Immature natural killer cell (primary cell): ENCODE data around the gene HS6ST3. TPM values are rescaled to one million over a fixed set of nuclear protein-coding genes. Genes with fewer than 3 reads are reported as not detected.

Source experiments
- DNase-seq, 3 donors: peaks; one replicate each; pipeline ENCODE4 v3.0.0; 2022; ENCODE audit warnings: mixed read lengths in 1 of 3
- H3K27ac Mint-ChIP-seq, 6 donors: one replicate each; pipeline ENCODE4 v1.8.0; 2020; ENCODE audit warnings: mixed read lengths in 6 of 6, mild to moderate bottlenecking in 5 of 6, inconsistent platforms in 4 of 6, moderate library complexity in 3 of 6
- H3K27me3 Mint-ChIP-seq, 3 donors: one replicate each; pipeline ENCODE4 v1.8.0; 2020 to 2021; ENCODE audit warnings: low read depth in 3 of 3, mild to moderate bottlenecking in 3 of 3, mixed read lengths in 3 of 3, moderate library complexity in 3 of 3, inconsistent platforms in 1 of 3
- H3K36me3 Mint-ChIP-seq, 3 donors: one replicate each; pipeline ENCODE4 v1.8.0; 2020; ENCODE audit warnings: mixed read lengths in 3 of 3, inconsistent platforms in 2 of 3, mild to moderate bottlenecking in 2 of 3
- H3K4me1 Mint-ChIP-seq, 2 donors: one replicate each; pipeline ENCODE4 v1.8.0; 2020; ENCODE audit warnings: inconsistent platforms in 2 of 2, mild to moderate bottlenecking in 2 of 2, mixed read lengths in 2 of 2, moderate library complexity in 1 of 2
- H3K4me3 Mint-ChIP-seq, 5 donors: one replicate each; pipeline ENCODE4 v1.8.0; 2020; ENCODE audit warnings: mild to moderate bottlenecking in 5 of 5, mixed read lengths in 5 of 5, inconsistent platforms in 3 of 5, moderate library complexity in 3 of 5
- H3K9me3 Mint-ChIP-seq, 6 donors: one replicate each; pipeline ENCODE4 v1.8.0; 2020; ENCODE audit warnings: mild to moderate bottlenecking in 6 of 6, mixed read lengths in 6 of 6, inconsistent platforms in 4 of 6, moderate library complexity in 3 of 6
- polyA plus RNA-seq, 3 donors: library from polyadenylated mRNA; unstranded; fragments of 300-500 nt; fragmentation: Illumina TruSeq; gene quantifications; one replicate each; pipeline ENCODE4 v1.2.3, GENCODE V29; 2021

Gene HS6ST3
- polyA plus RNA-seq, 3 donors from 2014 or later = not detected

DNA sequence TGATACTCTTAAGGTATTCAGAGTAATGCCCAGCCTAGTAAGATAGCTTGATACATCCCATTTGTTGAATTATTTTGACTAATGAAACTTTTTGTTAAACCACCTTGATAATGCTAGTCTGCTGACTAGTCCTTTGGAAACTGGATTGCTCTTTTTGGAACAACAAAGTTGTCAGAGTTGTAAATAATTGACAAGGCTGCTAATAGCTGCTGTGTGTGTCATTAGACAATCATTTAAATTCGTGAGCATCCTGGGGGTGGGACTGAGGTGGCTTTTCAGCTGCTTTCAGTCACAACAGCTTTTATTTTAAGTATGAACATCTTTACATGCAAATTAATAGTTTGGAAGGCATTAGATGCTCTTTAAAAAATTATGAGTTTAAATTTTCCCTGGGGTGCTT lies 153.5 kb downstream of the HS6ST3 start:
- Mint-ChIP-seq H3K27me3 (peaks cover 0 to 2% (median 0%) of the 10 kb centered on the region in 3 donors), H3K27ac (no peak overlapping the region), H3K36me3 (no peaks in the 10 kb centered on the region), H3K9me3 (peaks cover 0 to 22% (median 9%) of the 10 kb centered on the region in 6 donors), H3K4me3 (no peak overlapping the region), H3K4me1 (no peaks in the 10 kb centered on the region)
- DNase-seq = no peak

DNA sequence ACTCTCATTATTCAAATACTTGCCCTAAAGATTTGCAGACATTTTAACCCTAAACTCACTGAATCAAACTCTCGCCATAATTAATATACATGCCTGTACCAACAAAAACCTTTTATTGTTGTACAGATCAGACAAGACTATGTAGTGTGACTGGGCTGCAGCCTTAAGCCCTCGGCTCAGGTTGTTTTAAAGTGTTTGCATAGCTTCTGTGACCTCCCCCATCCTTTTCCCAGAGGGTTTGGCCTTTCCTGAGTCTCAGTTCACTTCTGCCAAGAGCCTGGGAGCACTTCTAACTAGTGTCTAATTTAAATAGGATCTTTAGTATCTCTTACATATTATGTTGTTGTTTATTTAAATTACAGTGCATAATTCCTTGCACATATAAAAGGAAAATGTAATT lies 158.2 kb downstream of the HS6ST3 start:
- DNase-seq = no peak
- H3K27ac Mint-ChIP-seq = no peak overlapping the region
- no peaks in the 10 kb centered on the region for H3K27me3 Mint-ChIP-seq
- H3K36me3 Mint-ChIP-seq = no peaks in the 10 kb centered on the region
- H3K9me3 Mint-ChIP-seq = peaks cover 7 to 38% (median 14%) of the 10 kb centered on the region in 6 donors
- no peaks in the 10 kb centered on the region for H3K4me1 Mint-ChIP-seq
- no peak overlapping the region for H3K4me3 Mint-ChIP-seq

DNA sequence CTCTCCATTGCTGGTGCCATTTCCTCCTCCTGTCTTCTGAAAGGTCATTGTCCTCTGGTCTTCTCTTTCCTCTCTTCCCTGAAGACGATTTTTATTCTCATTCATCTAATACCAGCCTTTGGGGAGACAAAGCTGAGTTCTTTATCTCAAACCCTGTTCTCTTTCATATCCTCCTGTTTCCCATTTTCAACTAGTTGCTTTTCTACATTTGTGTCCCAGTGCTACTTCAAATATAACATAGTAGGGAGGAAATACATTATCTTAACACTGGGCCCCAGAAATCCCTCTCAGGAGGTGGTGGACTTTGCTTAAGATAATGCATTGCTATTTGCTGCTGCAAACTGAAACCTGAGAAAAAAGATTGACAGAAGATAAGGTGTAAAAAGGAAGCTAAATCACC lies 159.1 kb downstream of the HS6ST3 start:
- no peak overlapping the region for H3K4me3 Mint-ChIP-seq
- DNase-seq = no peak
- H3K9me3 Mint-ChIP-seq = peaks cover 9 to 32% (median 15%) of the 10 kb centered on the region in 6 donors
- no peak overlapping the region for H3K27ac Mint-ChIP-seq
- no peaks in the 10 kb centered on the region for H3K36me3 Mint-ChIP-seq
- no peaks in the 10 kb centered on the region for H3K4me1 Mint-ChIP-seq
- no peaks in the 10 kb centered on the region for H3K27me3 Mint-ChIP-seq

DNA sequence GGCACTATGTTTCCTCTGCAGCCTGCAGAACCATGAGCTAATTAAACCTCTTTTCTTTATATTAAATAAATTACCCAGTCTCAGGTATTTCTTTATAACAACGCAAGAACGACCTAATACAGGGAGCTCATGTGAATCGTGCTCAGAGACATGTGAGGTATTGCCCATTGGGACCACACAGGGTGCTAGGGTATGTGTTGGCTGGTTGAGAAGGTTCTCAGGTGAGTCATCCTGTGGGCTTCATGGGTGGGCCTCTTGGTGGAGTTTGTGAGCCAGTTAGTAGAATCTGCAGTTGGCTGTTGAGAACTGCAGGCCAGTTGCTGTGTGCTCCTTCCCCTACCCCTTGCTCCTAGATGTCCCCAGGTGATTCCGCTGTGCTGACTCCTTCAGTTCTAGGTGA lies 163.0 kb downstream of the HS6ST3 start:
- peaks cover 4 to 19% (median 15%) of the 10 kb centered on the region in 6 donors for H3K9me3 Mint-ChIP-seq

DNA sequence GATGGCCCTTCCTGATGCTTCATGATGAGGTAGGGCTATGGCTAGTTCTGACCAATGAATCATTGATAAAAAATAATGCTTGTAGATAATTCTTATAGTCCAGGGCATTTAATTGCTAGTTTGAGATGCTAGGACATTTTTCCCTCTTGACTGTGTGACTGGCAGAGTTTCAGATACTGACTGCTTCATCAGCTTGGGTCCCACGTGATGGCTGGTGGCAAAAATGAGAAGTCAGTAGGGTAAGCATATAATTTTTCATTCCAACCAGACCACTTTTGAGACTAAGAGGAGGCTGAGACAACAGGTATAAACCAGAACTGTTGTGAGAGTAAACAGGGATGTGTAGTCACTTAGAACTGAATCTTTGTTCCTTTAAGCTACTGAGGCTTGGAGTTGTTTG lies 183.3 kb downstream of the HS6ST3 start:
- H3K9me3 Mint-ChIP-seq = peaks cover 2 to 19% (median 12%) of the 10 kb centered on the region in 6 donors
- H3K36me3 Mint-ChIP-seq = no peaks in the 10 kb centered on the region
- DNase-seq = no peak
- H3K27ac Mint-ChIP-seq = no peak overlapping the region
- H3K4me3 Mint-ChIP-seq = no peak overlapping the region
- H3K27me3 Mint-ChIP-seq = no peaks in the 10 kb centered on the region
- no peaks in the 10 kb centered on the region for H3K4me1 Mint-ChIP-seq

More for the DNA sequence above, 163.0 kb downstream of the HS6ST3 start:
- H3K27ac Mint-ChIP-seq = no peak overlapping the region
- no peaks in the 10 kb centered on the region for H3K36me3 Mint-ChIP-seq
- no peaks in the 10 kb centered on the region for H3K4me1 Mint-ChIP-seq
- DNase-seq = no peak
- no peaks in the 10 kb centered on the region for H3K27me3 Mint-ChIP-seq
- H3K4me3 Mint-ChIP-seq = no peak overlapping the region

DNA sequence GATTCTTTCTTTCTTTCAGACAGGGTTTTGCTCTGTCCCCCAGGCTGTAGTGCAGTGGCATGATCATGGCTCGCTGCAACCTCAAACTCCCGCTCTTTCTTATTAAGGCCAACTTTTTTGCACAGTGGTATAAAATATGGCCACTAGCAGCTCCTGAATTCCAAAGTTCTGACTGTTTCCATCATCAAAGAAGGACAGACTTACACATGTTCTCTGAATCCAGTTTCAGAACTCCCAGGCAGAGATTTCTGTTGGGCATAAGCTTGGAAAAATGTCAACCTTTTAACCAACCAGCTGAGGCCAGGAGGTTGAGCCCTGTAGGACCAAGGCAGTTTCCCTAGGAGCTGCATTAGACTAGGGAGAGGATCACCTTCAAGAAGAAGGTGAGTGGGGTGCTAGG lies 184.1 kb downstream of the HS6ST3 start:
- no peaks in the 10 kb centered on the region for H3K4me1 Mint-ChIP-seq
- H3K9me3 Mint-ChIP-seq = peaks cover 2 to 19% (median 11%) of the 10 kb centered on the region in 6 donors
- no peak for DNase-seq

DNA sequence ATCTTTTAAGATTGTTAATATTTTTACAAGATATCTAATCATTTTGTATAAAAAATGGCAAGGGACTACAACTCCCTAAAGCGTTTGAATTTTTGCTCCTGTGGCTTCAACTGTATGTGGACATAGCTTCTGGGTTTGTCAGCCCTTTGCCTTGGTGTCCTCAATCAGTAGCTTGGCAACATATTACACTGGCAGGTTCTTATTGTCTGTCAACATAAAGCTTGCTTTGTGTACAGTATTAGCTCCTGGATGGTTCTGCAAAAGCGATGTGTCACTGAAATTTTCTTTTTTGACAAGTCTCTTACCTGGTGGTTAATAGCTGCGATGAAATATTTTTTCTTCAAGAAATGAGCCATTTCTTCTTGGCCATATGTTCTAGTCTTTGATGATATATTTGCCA lies 190.0 kb downstream of the HS6ST3 start:
- Mint-ChIP-seq H3K27ac (no peak overlapping the region), H3K36me3 (no peaks in the 10 kb centered on the region), H3K4me1 (no peaks in the 10 kb centered on the region), H3K4me3 (no peak overlapping the region), H3K27me3 (no peaks in the 10 kb centered on the region), H3K9me3 (peaks cover 2 to 22% (median 8%) of the 10 kb centered on the region in 6 donors)
- DNase-seq = no peak

More for the DNA sequence above, 184.1 kb downstream of the HS6ST3 start:
- no peak overlapping the region for H3K27ac Mint-ChIP-seq
- no peak overlapping the region for H3K4me3 Mint-ChIP-seq
- no peaks in the 10 kb centered on the region for H3K27me3 Mint-ChIP-seq
- H3K36me3 Mint-ChIP-seq = no peaks in the 10 kb centered on the region

DNA sequence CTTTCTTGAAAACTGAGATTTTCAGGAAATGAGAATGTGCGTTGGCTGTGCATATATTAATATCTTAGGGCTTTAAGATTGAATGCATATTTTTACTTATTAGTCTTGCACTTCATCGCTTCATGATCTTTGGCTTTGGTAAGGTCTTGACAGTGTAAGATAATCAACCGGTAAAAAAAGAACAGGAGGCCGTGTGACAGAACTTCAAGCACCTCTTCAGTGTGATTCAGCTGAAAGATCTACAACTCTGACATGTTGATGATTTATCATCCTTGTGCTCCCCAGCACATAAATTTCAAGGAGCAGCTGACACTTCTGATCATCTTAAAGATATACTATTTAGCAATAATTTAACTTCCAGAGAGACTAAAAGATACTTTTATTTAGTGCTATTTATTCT lies 195.1 kb downstream of the HS6ST3 start:
- Mint-ChIP-seq H3K9me3 (peaks cover 2 to 21% (median 9%) of the 10 kb centered on the region in 6 donors), H3K27me3 (no peaks in the 10 kb centered on the region), H3K4me3 (no peak overlapping the region), H3K27ac (no peak overlapping the region), H3K36me3 (no peaks in the 10 kb centered on the region), H3K4me1 (no peaks in the 10 kb centered on the region)
- no peak for DNase-seq

DNA sequence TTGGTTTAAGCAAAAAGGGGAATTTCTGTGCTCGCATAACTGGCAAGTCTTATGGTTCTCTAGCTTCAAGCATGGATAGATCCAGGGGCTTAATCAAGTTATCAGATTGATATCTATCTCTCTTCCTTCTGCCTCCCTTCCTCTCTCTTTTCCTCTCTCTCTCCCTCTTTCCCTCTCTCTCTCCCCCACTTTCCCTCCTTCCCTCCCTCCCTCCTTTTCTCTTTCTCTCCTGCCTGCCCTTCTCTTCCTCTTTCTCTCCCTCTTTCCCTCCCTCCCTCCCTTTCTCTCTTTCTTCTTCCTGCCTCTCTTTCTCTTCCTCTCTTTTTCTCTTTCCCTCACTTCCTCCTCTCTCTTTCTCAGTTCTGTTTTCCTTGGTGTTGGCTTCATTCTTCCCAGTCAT lies 195.8 kb downstream of the HS6ST3 start:
- H3K27ac Mint-ChIP-seq = no peak overlapping the region
- no peak overlapping the region for H3K4me3 Mint-ChIP-seq
- no peak for DNase-seq
- H3K36me3 Mint-ChIP-seq = no peaks in the 10 kb centered on the region
- no peaks in the 10 kb centered on the region for H3K27me3 Mint-ChIP-seq
- peaks cover 3 to 21% (median 9%) of the 10 kb centered on the region in 6 donors for H3K9me3 Mint-ChIP-seq
- no peaks in the 10 kb centered on the region for H3K4me1 Mint-ChIP-seq

DNA sequence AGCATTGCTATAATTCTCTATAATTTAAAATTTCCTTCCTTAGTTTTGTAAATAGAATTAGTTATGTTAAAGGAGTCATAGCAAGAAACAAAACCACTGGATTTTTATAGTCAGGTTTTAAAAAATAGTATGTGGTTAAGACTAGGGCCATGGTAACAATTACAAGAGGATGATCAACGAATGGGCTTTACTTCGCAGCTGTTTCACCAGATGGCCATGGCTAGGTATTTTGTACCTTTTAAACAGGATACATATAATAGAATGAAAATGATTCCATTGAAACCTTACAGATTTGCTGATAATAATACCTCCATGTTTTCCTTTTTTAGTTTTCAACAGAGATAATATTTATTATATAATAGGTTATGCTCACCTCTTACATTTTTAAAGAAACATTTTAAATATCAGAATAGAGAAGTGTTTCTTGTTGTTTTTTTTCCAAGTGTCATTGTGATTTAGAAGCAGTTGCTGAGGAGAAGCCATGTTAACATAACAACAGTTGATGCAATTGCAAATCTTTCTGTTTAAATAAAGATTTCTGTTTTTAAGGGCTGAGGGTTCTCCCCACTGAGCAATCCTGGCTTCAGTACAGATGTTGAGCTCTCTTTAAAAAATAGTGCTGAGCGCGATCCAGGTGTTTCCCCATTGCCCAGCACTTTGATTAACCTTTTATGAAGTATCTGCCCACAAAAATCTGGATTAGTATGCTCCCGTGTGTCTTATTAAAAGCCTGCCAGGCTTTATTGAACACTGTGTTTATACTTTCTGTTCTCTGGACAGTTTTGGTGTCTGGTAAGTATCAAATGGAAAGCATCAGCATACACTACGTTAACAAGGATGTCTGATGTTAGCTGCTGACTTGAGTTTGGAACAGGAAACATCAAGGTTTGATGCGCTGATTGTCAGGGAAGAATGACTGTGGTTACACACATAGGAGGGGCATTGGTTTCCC lies 205.3 kb downstream of the HS6ST3 start:
- no peaks in the 10 kb centered on the region for H3K4me1 Mint-ChIP-seq

DNA sequence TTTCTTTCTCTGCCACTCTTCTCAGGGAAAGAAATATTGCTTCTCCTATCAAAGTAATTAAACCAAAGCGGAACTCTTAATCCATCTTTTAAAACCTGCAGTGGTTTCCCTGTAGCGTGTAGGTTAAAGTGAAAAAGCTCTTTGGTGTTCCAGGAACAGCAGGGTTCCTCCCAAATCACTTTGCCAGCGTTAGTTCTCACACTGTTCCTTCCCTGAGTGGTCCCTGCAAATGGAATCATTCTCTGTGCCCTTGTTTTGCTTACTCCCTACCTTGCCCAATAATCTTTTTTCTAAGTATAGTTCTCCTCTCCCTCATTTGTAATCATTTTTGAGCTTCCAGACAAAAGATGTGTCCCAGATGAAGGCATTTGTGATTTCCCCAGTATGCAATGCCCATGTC lies 207.5 kb downstream of the HS6ST3 start:
- Mint-ChIP-seq H3K4me3 (no peak overlapping the region), H3K27ac (no peak overlapping the region), H3K4me1 (no peaks in the 10 kb centered on the region), H3K9me3 (peaks cover 0 to 29% (median 5%) of the 10 kb centered on the region in 6 donors), H3K36me3 (no peaks in the 10 kb centered on the region), H3K27me3 (no peaks in the 10 kb centered on the region)
- no peak for DNase-seq

More for the DNA sequence above, 205.3 kb downstream of the HS6ST3 start:
- H3K36me3 Mint-ChIP-seq = no peaks in the 10 kb centered on the region
- H3K4me3 Mint-ChIP-seq = no peak overlapping the region
- no peak overlapping the region for H3K27ac Mint-ChIP-seq
- H3K27me3 Mint-ChIP-seq = no peaks in the 10 kb centered on the region
- no peak for DNase-seq
- peaks cover 0 to 24% (median 10%) of the 10 kb centered on the region in 6 donors for H3K9me3 Mint-ChIP-seq

DNA sequence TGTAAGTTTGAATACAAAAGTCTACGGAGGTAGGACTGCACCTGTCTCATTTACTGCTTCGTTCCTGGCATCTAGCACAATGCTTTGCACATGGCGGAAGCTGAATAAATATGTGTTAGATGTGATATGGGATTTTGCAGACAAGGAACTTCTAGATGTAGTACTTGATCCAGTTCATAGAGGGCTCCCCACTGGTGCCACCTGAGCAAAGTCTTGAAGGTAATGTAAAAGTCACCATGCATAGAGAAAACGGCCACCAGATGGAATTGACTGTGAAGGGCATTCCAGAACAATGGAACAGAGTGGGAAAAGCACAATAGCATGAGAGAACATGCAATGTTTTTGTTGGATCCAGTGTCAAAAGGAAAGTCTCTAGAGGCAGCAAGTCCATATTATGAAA lies 209.3 kb downstream of the HS6ST3 start:
- Mint-ChIP-seq H3K36me3 (no peaks in the 10 kb centered on the region), H3K4me3 (no peak overlapping the region), H3K27me3 (no peaks in the 10 kb centered on the region), H3K4me1 (no peaks in the 10 kb centered on the region), H3K27ac (no peak overlapping the region), H3K9me3 (peaks cover 0 to 36% (median 5%) of the 10 kb centered on the region in 6 donors)
- no peak for DNase-seq

DNA sequence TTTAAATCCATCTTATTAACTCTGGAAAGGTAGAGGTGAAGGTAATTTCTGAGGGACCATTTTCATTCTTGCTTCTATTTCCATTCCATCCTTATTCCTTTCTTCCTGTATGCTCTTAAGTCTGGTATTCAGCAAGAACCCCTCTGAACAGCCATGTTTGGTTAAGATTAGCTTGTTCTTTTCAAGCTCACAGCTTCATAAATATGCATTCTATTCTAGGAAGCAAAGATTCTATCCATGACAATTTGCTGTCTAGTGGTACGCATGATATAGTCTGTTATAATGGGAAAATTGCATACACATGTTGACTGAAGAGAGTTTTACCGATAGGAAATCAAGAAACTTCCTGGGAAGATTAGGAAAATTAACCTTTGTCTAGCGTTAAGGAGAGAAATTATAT lies 218.7 kb downstream of the HS6ST3 start:
- H3K27ac Mint-ChIP-seq = no peak overlapping the region
- no peaks in the 10 kb centered on the region for H3K4me1 Mint-ChIP-seq
- peaks cover 0 to 30% (median 6%) of the 10 kb centered on the region in 6 donors for H3K9me3 Mint-ChIP-seq
- peaks cover 0 to 5% (median 0%) of the 10 kb centered on the region in 3 donors for H3K36me3 Mint-ChIP-seq
- no peak for DNase-seq
- no peak overlapping the region for H3K4me3 Mint-ChIP-seq
- H3K27me3 Mint-ChIP-seq = peaks cover 0 to 3% (median 2%) of the 10 kb centered on the region in 3 donors

DNA sequence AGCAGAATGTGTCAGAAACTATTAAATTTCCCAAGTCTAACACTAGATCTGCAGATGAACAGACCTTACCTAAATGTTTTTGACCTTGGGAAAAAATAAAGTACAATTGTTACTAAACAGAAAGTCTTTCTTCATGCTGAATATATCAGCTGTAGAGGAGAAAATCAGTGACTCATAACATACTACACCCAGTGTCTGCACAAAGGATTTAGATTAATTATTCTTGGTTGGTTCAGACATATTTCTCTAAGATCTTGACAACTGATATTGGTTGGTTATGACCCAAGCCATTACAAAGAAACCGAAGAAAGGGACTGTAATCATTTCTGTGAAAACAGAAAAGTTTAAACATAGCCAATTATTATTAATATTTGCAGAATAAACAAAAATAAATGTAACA lies 225.1 kb downstream of the HS6ST3 start:
- Mint-ChIP-seq H3K36me3 (peaks cover 0 to 6% (median 0%) of the 10 kb centered on the region in 3 donors), H3K27ac (no peak overlapping the region), H3K27me3 (peaks cover 0 to 2% (median 1%) of the 10 kb centered on the region in 3 donors), H3K4me3 (no peak overlapping the region), H3K4me1 (no peaks in the 10 kb centered on the region), H3K9me3 (peaks cover 0 to 44% (median 6%) of the 10 kb centered on the region in 6 donors)
- no peak for DNase-seq
